Coronary artery (tissue), 2 donors: Measurements from ENCODE around the gene ZNRD2.

Experiments used
- DNase-seq: peaks from one replicate; pipeline ENCODE4 v3.0.0-alpha.2; 2017; ENCODE audit warnings: low spot score
- H3K27ac ChIP-seq, 2 donors: fragments of 200-600 bp; sonication (generic); one replicate each; pipeline ENCODE4 v1.5.1; 2016 to 2019
- H3K4me3 ChIP-seq: fragments of 200-600 bp; sonication (generic); 2 replicates; pipeline ENCODE4 v1.5.1; 2016; ENCODE audit warnings: mild to moderate bottlenecking, moderate library complexity
- CTCF ChIP-seq: fragments of 200-600 bp; sonication (generic); IDR thresholded peaks from one replicate; pipeline ENCODE4 v1.5.1; 2019; ENCODE audit warnings: antibody characterized with exemption

The ZNRD2 gene

GRCh38 chr11:65547446-65548125 lies 22.7 kb upstream of the ZNRD2 start:
- TF ChIP-seq CTCF: no peak
- H3K27ac ChIP-seq: no peak overlapping the region
- no peak for DNase-seq
- no peak overlapping the region for H3K4me3 ChIP-seq

- H3K27ac ChIP-seq: no peak overlapping the region
- H3K4me3 ChIP-seq: no peak overlapping the region
- TF ChIP-seq CTCF: no peak
- DNase-seq: no peak
Observed at GRCh38 chr11:65548395-65548794, 21.9 kb upstream of the ZNRD2 start.

GRCh38 chr11:65549096-65549495 lies 21.2 kb upstream of the ZNRD2 start:
- Histone ChIP-seq H3K27ac (no peak overlapping the region), H3K4me3 (no peak overlapping the region)
- no peak for DNase-seq
- TF ChIP-seq CTCF: no peak

GRCh38 chr11:65551572-65552387 lies 18.5 kb upstream of the ZNRD2 start:
- no peak overlapping the region for H3K4me3 ChIP-seq
- peak overlapping the region in 1 of 2 donors; percentile 13 for H3K27ac ChIP-seq
- TF ChIP-seq CTCF: no peak
- DNase-seq: no peak

GRCh38 chr11:65552388-65552951 lies 17.8 kb upstream of the ZNRD2 start:
- DNase-seq: no peak
- no peak overlapping the region for H3K4me3 ChIP-seq
- no peak for TF ChIP-seq CTCF
- peak overlapping the region in 1 of 2 donors; percentile 13 for H3K27ac ChIP-seq

- peak overlapping the region in 1 of 2 donors; percentile 99 for H3K27ac ChIP-seq
- H3K4me3 ChIP-seq: no peak overlapping the region
- no peak for TF ChIP-seq CTCF
- DNase-seq: no peak
Observed at GRCh38 chr11:65553301-65554001, 16.8 kb upstream of the ZNRD2 start.
